ENCODE measurements around the gene NT5DC1.

- TF ChIP-seq CTCF (IDR thresholded peaks at IDR 0.05) (no peak), EP300 (IDR thresholded peaks at IDR 0.05) (no peak), POLR2A (IDR thresholded peaks at IDR 0.05) (no peak)
Observed at GRCh38 chr6:116064666-116065065, 36.0 kb upstream of the NT5DC1 start.

Data from tibial nerve (tissue), 4 donors.